ENCODE measurements around the gene SORCS2.
A peak's percentile ranks its signal among the peaks of the same experiment; 100 is the strongest.

SORCS2 gene

GRCh38 chr4:7319024-7319423 lies 126.7 kb downstream of the SORCS2 start:
- TF ChIP-seq CTCF (conservative IDR thresholded peaks at IDR 0.05; ENCODE audit: low read depth, low read length), result no peak
- DNase-seq (ENCODE audit: low read depth), result no peak
- H3K4me3 ChIP-seq (ENCODE audit: low read depth, low read length), result no peak overlapping the region

GRCh38 chr4:7320206-7320797 lies 128.0 kb downstream of the SORCS2 start:
- TF ChIP-seq CTCF (conservative IDR thresholded peaks at IDR 0.05; ENCODE audit: low read depth, low read length), result no peak
- no peak overlapping the region for H3K4me3 ChIP-seq (ENCODE audit: low read depth, low read length)
- DNase-seq (ENCODE audit: low read depth), result no peak

- no peak overlapping the region for H3K4me3 ChIP-seq (ENCODE audit: low read depth, low read length)
- DNase-seq (ENCODE audit: low read depth), result peak; percentile 18
- no peak for TF ChIP-seq CTCF (conservative IDR thresholded peaks at IDR 0.05; ENCODE audit: low read depth, low read length)
Measured at GRCh38 chr4:7322166-7322991, 130.0 kb downstream of the SORCS2 start.

- no peak overlapping the region for H3K4me3 ChIP-seq (ENCODE audit: low read depth, low read length)
- no peak for TF ChIP-seq CTCF (conservative IDR thresholded peaks at IDR 0.05; ENCODE audit: low read depth, low read length)
- DNase-seq (ENCODE audit: low read depth), result no peak
Measured at GRCh38 chr4:7323461-7323871, 131.1 kb downstream of the SORCS2 start.

DNA sequence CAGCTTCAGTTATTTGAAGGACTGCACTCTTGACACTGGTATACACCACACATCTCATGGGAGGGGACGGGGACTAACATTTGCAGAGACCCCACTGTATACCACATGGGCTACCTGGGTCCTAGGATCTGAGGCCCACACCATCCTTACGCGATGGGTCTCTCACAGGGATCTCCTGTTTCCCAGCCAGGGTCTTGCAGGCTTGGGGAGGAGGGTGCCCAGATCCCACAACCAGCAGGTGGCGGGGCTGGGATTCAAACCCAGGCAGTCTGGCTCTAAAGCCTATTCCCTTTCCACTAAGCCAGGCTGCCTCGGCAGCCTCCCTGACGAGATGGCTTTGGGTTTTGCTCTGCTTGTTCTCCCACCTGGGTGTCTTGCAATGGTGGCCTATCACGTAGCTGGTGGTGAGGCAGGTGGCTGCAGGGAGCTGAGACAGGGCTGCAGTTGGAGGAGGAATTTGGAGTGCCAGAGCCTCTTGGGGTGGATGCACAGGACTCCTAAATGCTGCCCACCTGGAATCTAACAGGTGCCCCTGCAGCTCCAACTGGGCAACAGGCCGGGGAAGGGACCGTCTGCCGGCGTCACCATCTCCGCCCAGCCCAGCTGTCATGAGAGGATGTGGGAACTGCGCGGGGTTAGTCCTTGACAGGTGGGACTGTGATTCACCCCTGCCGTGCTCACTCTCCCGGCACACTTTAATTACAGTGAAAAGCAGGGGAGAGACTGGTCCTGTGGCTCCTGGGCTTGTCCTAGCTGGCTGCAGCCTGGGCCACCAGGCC lies 131.7 kb downstream of the SORCS2 start:
- peak; percentile 10 for TF ChIP-seq CTCF (conservative IDR thresholded peaks at IDR 0.05; ENCODE audit: low read depth, low read length)
- DNase-seq (ENCODE audit: low read depth), result no peak
- no peak overlapping the region for H3K4me3 ChIP-seq (ENCODE audit: low read depth, low read length)

DNA sequence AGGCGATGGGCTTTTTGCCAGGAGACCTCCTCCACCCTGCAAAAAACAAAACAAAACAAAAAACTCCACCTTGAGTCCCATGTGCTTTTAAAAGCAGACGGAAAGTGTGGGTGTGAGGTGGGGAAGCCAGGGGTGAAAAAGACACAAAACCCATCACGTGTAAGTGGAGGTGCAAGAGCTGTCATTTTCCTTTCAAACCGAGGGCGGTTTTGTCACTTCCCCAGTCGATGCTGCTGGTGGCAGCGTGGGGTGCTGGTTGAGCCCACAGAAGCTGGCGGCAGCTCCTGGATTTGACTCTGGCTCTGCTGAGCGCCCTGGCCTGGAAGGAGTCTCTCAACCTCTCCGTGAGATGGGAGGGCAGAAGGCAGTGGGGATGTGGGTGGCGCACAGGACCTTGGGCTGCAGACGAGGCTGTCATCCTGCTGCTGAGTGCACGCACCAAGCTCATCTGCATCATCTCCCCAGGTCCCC lies 132.3 kb downstream of the SORCS2 start:
- no peak overlapping the region for H3K4me3 ChIP-seq (ENCODE audit: low read depth, low read length)
- no peak for TF ChIP-seq CTCF (conservative IDR thresholded peaks at IDR 0.05; ENCODE audit: low read depth, low read length)
- DNase-seq (ENCODE audit: low read depth), result no peak

Data from choroid plexus epithelial cell (primary cell).